GM18526 (cell line): ENCODE results near the gene CD209.

Experiments
- POLR2A ChIP-seq: IDR thresholded peaks from 3 replicates; pipeline ENCODE4 v1.6.1; 2011; ENCODE audit not compliant: insufficient read length; ENCODE audit errors: extremely low read depth

CD209 gene

DNA sequence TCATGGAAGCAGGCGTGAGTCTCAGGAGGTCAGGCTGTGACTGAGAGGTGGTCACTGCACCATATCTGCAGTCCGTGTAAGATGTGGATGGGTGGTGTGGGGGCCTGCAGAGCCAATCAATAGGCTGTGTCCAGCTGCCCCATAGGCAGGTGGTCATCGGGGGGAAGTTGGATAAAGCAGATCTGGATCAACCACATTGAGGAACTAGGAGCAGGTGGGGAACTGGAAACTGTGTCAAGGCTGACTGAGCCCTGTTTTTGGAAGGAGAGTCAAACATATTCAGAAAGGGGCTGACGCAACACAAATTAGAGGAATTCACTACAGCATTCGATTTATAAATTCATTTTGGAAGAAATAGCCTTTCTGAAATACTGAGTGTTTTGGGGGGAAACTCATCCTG, 30.7 kb upstream of the CD209 start:
- no peak for TF ChIP-seq POLR2A

DNA sequence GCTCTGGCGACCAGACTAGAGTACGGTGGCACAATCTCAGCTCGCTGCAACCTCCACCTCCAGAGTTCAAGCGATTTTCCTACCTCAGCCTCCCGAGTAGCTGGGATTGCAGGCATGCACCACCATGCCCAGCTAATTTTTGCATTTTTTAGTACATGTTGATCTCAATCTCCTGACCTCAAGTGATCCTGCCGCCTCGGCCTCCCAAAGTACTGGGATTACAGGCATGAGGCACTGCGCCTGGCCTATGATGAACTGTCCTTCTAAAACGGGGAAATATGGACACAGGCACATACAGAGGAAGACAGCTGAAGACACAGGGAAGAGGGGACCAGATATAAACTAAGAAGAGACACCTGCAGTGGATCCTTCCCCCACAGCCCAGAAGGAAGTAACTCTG, 28.4 kb upstream of the CD209 start:
- no peak for TF ChIP-seq POLR2A

GRCh38 chr19:7773841-7774240, 26.5 kb upstream of the CD209 start:
- no peak for TF ChIP-seq POLR2A

DNA sequence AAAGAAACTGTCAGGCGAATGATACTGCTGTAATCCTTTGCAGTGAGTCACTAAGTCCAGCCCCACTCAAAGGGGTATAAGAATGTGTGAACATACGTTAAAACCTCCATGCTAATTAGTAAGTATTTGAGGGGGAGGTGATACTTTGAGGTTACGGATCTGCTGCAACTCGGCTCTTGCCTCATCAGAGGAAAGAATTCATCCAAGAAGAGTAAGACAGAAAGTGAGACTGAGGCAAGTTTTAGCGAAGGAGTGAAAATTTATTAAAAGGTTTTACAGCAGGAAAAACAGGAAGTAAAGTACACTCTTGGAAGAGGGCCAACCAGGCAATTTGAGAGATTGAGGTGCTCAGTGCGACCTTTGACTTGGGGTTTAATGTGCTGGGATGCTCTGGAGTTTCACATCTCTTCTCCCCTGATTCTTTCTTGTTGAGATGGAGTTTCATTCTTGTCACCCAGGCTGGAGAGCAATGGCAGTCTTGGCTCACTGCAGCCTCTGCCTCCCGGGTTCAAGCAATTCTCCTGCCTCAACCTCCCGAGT, 25.5 kb upstream of the CD209 start:
- TF ChIP-seq POLR2A: no peak

GRCh38 chr19:7771072-7771471, 23.7 kb upstream of the CD209 start:
- no peak for TF ChIP-seq POLR2A

DNA sequence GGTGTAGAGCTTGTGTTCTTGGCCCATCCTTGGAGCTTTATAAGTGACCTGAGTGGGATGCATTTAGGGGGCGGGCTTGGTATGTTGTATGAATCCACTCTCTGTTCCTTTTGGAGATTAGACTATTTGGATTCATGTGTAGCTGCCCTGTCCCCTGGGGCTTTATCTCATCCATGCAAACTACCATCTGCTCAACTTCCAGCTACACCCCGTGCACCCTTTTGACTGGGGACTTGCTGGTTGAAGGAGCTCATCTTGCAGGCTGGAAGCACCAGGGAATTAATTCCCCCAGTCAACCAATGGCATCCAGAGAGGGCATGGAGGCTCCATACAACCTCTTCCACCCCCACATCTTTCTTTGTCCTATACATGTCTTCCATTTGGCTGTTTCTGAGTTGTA, 21.8 kb upstream of the CD209 start:
- TF ChIP-seq POLR2A: no peak

DNA sequence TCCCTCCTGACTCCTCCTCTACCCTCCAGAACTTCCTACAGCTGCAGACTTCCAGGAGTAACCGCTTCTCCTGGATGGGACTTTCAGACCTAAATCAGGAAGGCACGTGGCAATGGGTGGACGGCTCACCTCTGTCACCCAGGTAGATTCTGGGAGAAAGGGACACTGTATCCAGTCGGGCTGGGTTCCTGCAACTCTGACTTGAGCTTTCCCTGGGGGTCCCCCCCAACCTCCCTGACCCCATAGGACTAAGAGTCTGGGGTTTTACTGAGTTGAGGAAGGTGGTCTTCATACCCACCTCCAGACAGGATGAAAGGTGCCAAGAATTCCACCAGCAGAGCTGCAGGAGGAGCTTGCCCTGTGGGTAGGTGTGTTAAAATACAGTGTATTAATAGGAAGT, 20.2 kb upstream of the CD209 start:
- no peak for TF ChIP-seq POLR2A

DNA sequence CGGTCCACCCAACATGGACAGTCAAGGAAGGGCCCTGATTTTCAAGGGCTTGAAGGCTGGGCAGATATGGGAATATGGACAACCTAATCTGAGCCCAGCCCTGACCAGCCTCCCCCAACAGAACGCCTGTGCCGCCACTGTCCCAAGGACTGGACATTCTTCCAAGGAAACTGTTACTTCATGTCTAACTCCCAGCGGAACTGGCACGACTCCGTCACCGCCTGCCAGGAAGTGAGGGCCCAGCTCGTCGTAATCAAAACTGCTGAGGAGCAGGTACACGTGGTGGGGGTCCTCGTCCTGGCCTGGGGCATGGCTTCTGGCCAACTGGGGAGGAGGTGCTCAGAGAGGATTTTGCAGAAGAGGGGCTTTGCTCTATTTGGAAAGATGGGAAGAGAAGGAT, 19.2 kb upstream of the CD209 start:
- no peak for TF ChIP-seq POLR2A

GRCh38 chr19:7763696-7764095, 16.4 kb upstream of the CD209 start:
- no peak for TF ChIP-seq POLR2A

GRCh38 chr19:7762719-7763293, 15.5 kb upstream of the CD209 start, which contains the start of gene CLEC4M:
CLEC4M (plus strand) TSS chr19:7763243; CDS start chr19:7763267, 24 bp downstream.
- no peak for TF ChIP-seq POLR2A

- TF ChIP-seq POLR2A: no peak
Observed at GRCh38 chr19:7759156-7759555, 11.8 kb upstream of the CD209 start.

DNA sequence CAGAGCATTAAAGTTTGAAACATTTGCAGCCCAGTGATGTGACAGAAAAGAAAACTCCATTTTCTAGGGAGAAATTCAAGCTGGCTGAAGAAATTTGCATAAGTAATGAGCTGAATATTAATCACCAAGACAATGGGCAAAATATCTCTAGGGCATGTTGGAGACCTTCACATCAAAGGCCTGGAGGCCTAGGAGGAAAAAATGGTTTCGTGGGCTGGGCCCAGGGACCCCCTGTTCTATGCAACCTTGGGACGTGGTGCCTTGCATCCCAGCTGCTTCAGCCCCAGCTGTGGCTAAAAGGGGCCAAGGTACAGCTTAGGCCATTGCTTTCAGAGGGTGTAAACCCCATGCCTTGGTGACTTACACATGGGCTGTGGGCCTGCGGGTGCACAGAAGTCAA, 10.0 kb upstream of the CD209 start:
- TF ChIP-seq POLR2A: no peak

- no peak for TF ChIP-seq POLR2A
Observed at GRCh38 chr19:7756258-7756657, 8.9 kb upstream of the CD209 start.

GRCh38 chr19:7751157-7751783, 3.9 kb upstream of the CD209 start:
- no peak for TF ChIP-seq POLR2A

DNA sequence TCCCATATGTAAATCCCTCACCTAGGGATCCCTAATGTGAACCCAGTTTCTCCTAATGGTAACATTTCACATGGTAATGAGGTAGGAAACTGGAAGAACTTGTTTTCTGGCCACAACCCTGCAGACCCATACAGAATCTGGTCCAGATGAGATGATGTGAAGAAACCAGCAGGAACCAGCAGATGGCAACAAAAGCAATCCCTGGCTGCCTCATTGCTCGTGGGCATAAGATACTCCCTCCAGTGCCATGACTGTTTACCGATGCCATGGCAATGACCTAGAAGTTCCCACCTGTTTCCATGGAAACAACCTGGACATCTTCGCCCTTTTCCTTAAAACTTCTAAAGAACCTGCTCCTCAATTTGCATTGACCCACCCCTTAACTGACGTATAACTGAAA, 1.4 kb upstream of the CD209 start:
- TF ChIP-seq POLR2A: no peak

DNA sequence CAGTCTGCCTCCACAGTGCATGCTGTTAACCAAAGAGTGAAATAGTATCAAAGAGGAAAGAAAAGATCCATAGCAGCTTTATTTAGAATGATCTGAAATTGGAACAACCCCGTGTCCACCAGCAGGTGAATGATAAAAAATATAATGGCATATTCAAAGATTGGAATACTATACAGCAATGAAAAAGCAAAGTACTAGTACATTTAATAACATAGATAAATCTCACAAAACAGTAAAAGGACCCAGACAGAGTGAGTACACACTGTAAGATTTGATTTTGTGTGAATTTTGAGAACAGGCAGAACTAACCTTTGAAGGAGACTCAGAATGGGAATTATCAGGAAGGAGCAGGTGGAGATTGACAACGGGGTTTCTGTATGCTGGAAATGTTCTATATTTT, 837 bp upstream of the CD209 start:
- TF ChIP-seq POLR2A: no peak

DNA sequence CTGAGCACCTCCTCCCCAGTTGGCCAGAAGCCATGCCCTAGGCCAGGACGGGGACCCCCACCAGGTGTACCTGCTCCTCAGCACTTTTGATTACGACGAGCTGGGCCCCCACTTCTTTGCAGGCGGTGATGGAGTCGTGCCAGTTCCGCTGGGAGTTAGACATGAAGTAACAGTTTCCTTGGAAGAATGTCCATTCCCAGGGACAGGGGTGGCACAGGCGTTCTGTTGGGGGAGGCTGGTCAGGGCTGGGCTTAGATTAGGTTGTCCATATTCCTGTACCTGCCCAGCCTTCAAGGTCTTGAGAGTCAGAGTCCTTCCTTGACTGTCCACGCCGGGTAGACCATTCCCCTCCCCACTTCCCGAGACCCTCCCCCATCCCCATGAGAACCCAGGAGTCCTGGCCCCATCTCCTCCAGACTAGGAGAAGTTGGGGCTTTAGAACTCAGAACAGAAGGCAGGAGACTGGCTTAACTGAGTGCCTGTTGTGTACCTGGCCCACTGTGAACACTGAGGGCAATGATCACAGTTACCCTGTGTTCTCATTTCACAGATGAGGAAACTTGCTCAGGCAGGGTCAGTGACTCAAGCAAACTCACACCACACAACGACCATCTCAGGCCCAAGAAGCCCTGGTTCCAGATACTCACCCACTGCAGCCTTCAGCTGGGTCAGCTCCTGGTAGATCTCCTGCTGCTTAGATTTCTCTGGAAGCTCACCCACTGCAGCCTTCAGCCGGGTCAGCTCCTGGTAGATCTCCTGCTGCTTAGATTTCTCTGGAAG, 2.3 kb downstream of the CD209 start:
- TF ChIP-seq POLR2A: no peak
